Measurements from ENCODE around the gene DLK1. TPM values are rescaled to one million over a fixed set of nuclear protein-coding genes. Genes with fewer than 3 reads are reported as not detected.

DLK1 gene
- total RNA-seq, 2 experiments from 2014 or later: not detected

- CTCF ChIA-PET (ENCODE audit: unreplicated experiment): no interaction called here
- Histone ChIP-seq H3K9me3 (ENCODE audit: low read length) (no peaks in the 10 kb centered on the region), H3K9me2 (ENCODE audit: insufficient read depth, low read length) (no peaks in the 10 kb centered on the region), H3K36me3 (ENCODE audit: insufficient read depth, low read length) (no peaks in the 10 kb centered on the region), H3K4me3 (ENCODE audit: low read depth, low read length, poor library complexity, severe bottlenecking) (no peak overlapping the region), H3K79me2 (ENCODE audit: insufficient read depth, low read depth, low read length) (no peaks in the 10 kb centered on the region), H3K4me2 (ENCODE audit: low read length) (no peak overlapping the region), H2AFZ (ENCODE audit: low read length) (no peak overlapping the region), H3K27ac (ENCODE audit: low read depth, low read length, poor library complexity, severe bottlenecking) (no peak overlapping the region), H4K20me1 (ENCODE audit: insufficient read depth, low read length) (no peaks in the 10 kb centered on the region), H3K4me1 (ENCODE audit: insufficient read depth, low read length, poor library complexity, severe bottlenecking) (no peaks in the 10 kb centered on the region)
- intact Hi-C loops (cut with micrococcal nuclease; ENCODE audit: unreplicated experiment): no loop called here
- BruUV-seq (replicated peaks): no TSS peak
- no peak for DNase-seq (ENCODE audit: low spot score)
- POLR2A ChIA-PET: no interaction called here
- TF ChIP-seq CTCF (conservative IDR thresholded peaks at IDR 0.05; ENCODE audit: low read length) (no peak), EZH2phosphoT487 (IDR thresholded peaks at IDR 0.05; ENCODE audit: borderline replicate concordance, low read depth, low read length) (no peak)
Observed at GRCh38 chr14:100678469-100678828, 48.2 kb upstream of the DLK1 start.

DNA sequence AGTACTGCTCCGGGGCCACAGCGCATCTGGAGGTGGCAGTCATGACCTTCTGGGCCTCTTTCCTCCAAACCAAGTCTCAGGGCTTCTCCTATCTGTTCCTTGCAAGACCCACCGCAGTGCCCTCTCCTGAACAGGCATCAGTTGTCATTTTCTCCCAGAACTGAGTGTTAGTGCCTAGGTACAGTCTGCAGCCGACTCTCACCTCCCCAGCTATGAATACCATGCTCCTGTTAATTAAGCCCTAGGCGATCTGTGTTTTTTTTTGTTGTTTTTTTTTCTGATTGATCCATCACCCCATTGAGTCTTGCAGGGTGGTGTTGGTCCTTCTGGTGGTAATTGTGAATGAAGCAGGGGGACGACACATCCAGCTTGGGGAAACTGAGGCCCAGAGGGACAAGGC lies 47.5 kb upstream of the DLK1 start:
- Histone ChIP-seq H3K79me2 (ENCODE audit: insufficient read depth, low read depth, low read length) (no peaks in the 10 kb centered on the region), H3K4me3 (ENCODE audit: low read depth, low read length, poor library complexity, severe bottlenecking) (no peak overlapping the region), H3K9me3 (ENCODE audit: low read length) (no peaks in the 10 kb centered on the region), H2AFZ (ENCODE audit: low read length) (no peak overlapping the region), H3K4me2 (ENCODE audit: low read length) (no peak overlapping the region), H4K20me1 (ENCODE audit: insufficient read depth, low read length) (no peaks in the 10 kb centered on the region), H3K9me2 (ENCODE audit: insufficient read depth, low read length) (no peaks in the 10 kb centered on the region), H3K36me3 (ENCODE audit: insufficient read depth, low read length) (no peaks in the 10 kb centered on the region), H3K27ac (ENCODE audit: low read depth, low read length, poor library complexity, severe bottlenecking) (no peak overlapping the region), H3K4me1 (ENCODE audit: insufficient read depth, low read length, poor library complexity, severe bottlenecking) (no peaks in the 10 kb centered on the region)
- POLR2A ChIA-PET: no interaction called here
- intact Hi-C loops (cut with micrococcal nuclease; ENCODE audit: unreplicated experiment): no loop called here
- CTCF ChIA-PET (ENCODE audit: unreplicated experiment): no interaction called here
- TF ChIP-seq CTCF (conservative IDR thresholded peaks at IDR 0.05; ENCODE audit: low read length) (no peak), EZH2phosphoT487 (IDR thresholded peaks at IDR 0.05; ENCODE audit: borderline replicate concordance, low read depth, low read length) (no peak)
- DNase-seq (ENCODE audit: low spot score): no peak
- BruUV-seq (replicated peaks): no TSS peak

- no peak for DNase-seq (ENCODE audit: low spot score)
- BruUV-seq (replicated peaks): no TSS peak
- Histone ChIP-seq H3K9me3 (ENCODE audit: low read length) (no peaks in the 10 kb centered on the region), H3K4me3 (ENCODE audit: low read depth, low read length, poor library complexity, severe bottlenecking) (no peak overlapping the region), H3K27ac (ENCODE audit: low read depth, low read length, poor library complexity, severe bottlenecking) (no peak overlapping the region), H3K4me2 (ENCODE audit: low read length) (no peak overlapping the region), H3K9me2 (ENCODE audit: insufficient read depth, low read length) (no peaks in the 10 kb centered on the region), H4K20me1 (ENCODE audit: insufficient read depth, low read length) (no peaks in the 10 kb centered on the region), H2AFZ (ENCODE audit: low read length) (no peak overlapping the region), H3K36me3 (ENCODE audit: insufficient read depth, low read length) (no peaks in the 10 kb centered on the region), H3K4me1 (ENCODE audit: insufficient read depth, low read length, poor library complexity, severe bottlenecking) (no peaks in the 10 kb centered on the region), H3K79me2 (ENCODE audit: insufficient read depth, low read depth, low read length) (no peaks in the 10 kb centered on the region)
- ChIA-PET CTCF (ENCODE audit: unreplicated experiment) (no interaction called here), POLR2A (no interaction called here)
- intact Hi-C loops (cut with micrococcal nuclease; ENCODE audit: unreplicated experiment): no loop called here
- TF ChIP-seq CTCF (conservative IDR thresholded peaks at IDR 0.05; ENCODE audit: low read length) (no peak), EZH2phosphoT487 (IDR thresholded peaks at IDR 0.05; ENCODE audit: borderline replicate concordance, low read depth, low read length) (no peak)
Observed at GRCh38 chr14:100679707-100680438, 46.8 kb upstream of the DLK1 start.

All from OCI-LY7 (cell line).